ENCODE results near the gene COL25A1. TPM values are rescaled to one million over a fixed set of nuclear protein-coding genes. Genes with fewer than 3 reads are reported as not detected.
"Not testable (repeated sequence)": the region's sequence is repeated elsewhere in the genome, so short reads cannot be mapped to it uniquely, and the experiment has no call there.

COL25A1 gene
- total and polyA plus RNA-seq, 4 experiments from 2014 or later = 0.06 to 0.55 (median 0.44) TPM; not detected in 1

DNA sequence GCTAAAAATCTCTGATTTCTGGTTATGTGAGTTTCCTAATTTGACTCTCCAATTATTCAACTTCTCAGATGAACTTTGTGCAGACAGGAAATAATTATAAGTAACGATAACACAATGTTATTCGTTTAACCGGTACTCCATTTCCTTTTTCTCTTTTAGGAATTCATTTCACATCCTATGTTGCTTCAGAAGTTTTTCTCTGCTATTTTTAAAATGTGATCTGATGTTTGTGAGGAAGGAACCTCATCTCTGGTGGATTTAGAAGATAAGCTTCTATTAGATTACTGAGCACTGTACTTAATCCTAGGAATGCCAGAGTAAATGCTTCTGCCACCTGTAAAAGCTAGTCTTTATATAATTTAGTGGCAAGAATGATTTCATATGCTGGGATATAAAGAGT, 423.7 kb downstream of the COL25A1 start:
- H3K9me3 Mint-ChIP-seq = peaks cover 0 to 2% (median 0%) of the 10 kb centered on the region in 8 donors
- no peak overlapping the region for H3K27ac Mint-ChIP-seq
- ChIA-PET CTCF (ENCODE audit: partially characterized antibody) (no interaction called here), POLR2A (ENCODE audit: partially characterized antibody) (no interaction called here)
- Histone ChIP-seq H3K27me3 (ENCODE audit: insufficient read depth, low read length) (no peaks in the 10 kb centered on the region), H3K4me1 (ENCODE audit: insufficient read depth, low read length) (no peaks in the 10 kb centered on the region), H3K36me3 (ENCODE audit: insufficient read depth, low read length) (no peaks in the 10 kb centered on the region), H3K27ac (ENCODE audit: low read depth, low read length) (no peak overlapping the region), H3K9me3 (ENCODE audit: control insufficient read depth in 1 of 2, low read length in 2 of 2) (no peaks in the 10 kb centered on the region), H3K4me3 (ENCODE audit: low read length in 2 of 2) (no peak overlapping the region)
- H3K4me1 Mint-ChIP-seq = peaks cover 0 to 9% (median 0%) of the 10 kb centered on the region in 4 donors
- intact Hi-C loops (cut with micrococcal nuclease) = no loop called here
- no peaks in the 10 kb centered on the region for H3K36me3 Mint-ChIP-seq
- H3K27me3 Mint-ChIP-seq = peaks cover 0 to 3% of the 10 kb centered on the region in 2 donors
- no peak overlapping the region for H3K4me3 Mint-ChIP-seq
- no peak for DNase-seq

DNA sequence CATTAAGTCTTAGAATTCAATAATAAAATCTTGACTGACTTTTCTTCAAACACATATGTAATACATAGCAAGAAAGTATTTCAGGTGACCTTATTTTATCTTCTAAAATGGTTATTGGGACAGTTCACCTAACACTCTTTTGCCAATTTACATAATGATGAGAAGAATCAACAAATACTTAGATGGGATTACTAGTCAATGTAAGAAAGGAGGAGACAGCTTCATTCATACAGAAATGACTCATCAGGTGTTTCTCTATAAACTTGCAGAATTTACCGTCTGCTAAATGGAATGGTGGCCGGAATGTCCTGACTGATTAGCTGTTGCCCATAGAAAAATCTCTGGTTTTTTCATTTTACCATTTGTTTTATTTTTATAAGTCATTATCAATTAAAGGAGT, 424.6 kb downstream of the COL25A1 start:
- Mint-ChIP-seq H3K36me3 (no peaks in the 10 kb centered on the region), H3K9me3 (peaks cover 0 to 2% (median 0%) of the 10 kb centered on the region in 8 donors), H3K4me3 (no peak overlapping the region), H3K27me3 (peaks cover 0 to 3% of the 10 kb centered on the region in 2 donors), H3K27ac (no peak overlapping the region), H3K4me1 (peaks cover 0 to 9% (median 0%) of the 10 kb centered on the region in 4 donors)
- Histone ChIP-seq H3K27me3 (ENCODE audit: insufficient read depth, low read length) (no peaks in the 10 kb centered on the region), H3K4me3 (ENCODE audit: low read length in 2 of 2) (no peak overlapping the region), H3K36me3 (ENCODE audit: insufficient read depth, low read length) (no peaks in the 10 kb centered on the region), H3K9me3 (ENCODE audit: control insufficient read depth in 1 of 2, low read length in 2 of 2) (no peaks in the 10 kb centered on the region), H3K4me1 (ENCODE audit: insufficient read depth, low read length) (no peaks in the 10 kb centered on the region), H3K27ac (ENCODE audit: low read depth, low read length) (no peak overlapping the region)
- POLR2A ChIA-PET (ENCODE audit: partially characterized antibody) = no interaction called here
- intact Hi-C loops (cut with micrococcal nuclease) = no loop called here
- DNase-seq = no peak
- CTCF ChIA-PET (ENCODE audit: partially characterized antibody) = no interaction called here

DNA sequence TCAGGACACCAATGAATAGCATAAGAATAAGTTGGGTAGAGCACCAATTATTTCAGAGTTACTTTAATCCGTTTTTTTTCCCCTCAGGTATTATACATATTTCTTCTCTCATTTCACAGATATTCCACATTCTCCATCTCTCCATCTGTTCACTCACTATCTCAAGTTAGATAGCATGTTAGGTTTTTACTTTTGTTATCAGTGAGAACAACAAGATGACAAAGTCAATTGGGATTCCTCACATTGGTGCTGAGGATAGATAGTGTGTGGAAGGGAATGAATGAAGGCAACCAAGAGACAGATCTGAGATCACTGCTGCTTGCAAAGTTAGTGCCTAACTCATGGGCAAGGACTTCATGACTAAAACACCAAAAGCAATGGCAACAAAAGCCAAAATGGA, 427.7 kb downstream of the COL25A1 start:
- no peaks in the 10 kb centered on the region for H3K36me3 Mint-ChIP-seq
- Histone ChIP-seq H3K36me3 (ENCODE audit: insufficient read depth, low read length) (no peaks in the 10 kb centered on the region), H3K27ac (ENCODE audit: low read depth, low read length) (no peak overlapping the region), H3K27me3 (ENCODE audit: insufficient read depth, low read length) (no peaks in the 10 kb centered on the region), H3K4me3 (ENCODE audit: low read length in 2 of 2) (no peak overlapping the region), H3K4me1 (ENCODE audit: insufficient read depth, low read length) (no peaks in the 10 kb centered on the region), H3K9me3 (ENCODE audit: control insufficient read depth in 1 of 2, low read length in 2 of 2) (no peaks in the 10 kb centered on the region)
- H3K9me3 Mint-ChIP-seq = no peaks in the 10 kb centered on the region
- CTCF ChIA-PET (ENCODE audit: partially characterized antibody) = no interaction called here
- peaks cover 0 to 9% (median 0%) of the 10 kb centered on the region in 4 donors for H3K4me1 Mint-ChIP-seq
- no peak for DNase-seq
- intact Hi-C loops (cut with micrococcal nuclease) = no loop called here
- POLR2A ChIA-PET (ENCODE audit: partially characterized antibody) = no interaction called here
- peaks cover 0 to 1% of the 10 kb centered on the region in 2 donors for H3K27me3 Mint-ChIP-seq
- H3K4me3 Mint-ChIP-seq = no peak overlapping the region
- H3K27ac Mint-ChIP-seq = no peak overlapping the region

DNA sequence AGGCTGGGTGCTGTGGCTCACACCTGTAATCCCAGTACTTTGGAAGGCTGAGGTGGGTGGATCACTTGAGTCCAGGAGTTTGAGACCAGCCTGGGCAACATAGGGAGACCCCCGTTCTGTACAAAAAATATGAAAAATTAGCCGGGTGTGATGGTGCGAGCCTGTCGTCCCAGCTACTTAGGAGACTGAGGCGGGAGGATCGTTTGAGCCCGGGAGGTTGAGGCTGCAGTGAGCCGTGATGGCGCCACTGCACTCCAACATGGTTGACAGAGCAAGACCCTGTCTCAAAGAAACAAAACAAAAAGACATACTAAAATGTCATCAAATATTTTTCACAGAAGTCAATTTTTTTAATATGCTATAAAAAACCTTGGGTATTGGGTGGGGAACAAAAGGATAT, 432.5 kb downstream of the COL25A1 start:
- H3K27ac ChIP-seq (ENCODE audit: low read depth, low read length); H3K4me1 Mint-ChIP-seq; H3K36me3 Mint-ChIP-seq; H3K4me3 ChIP-seq (ENCODE audit: low read length in 2 of 2); H3K9me3 ChIP-seq (ENCODE audit: control insufficient read depth in 1 of 2, low read length in 2 of 2); DNase-seq; H3K36me3 ChIP-seq (ENCODE audit: insufficient read depth, low read length); intact Hi-C loops (cut with micrococcal nuclease); H3K27me3 Mint-ChIP-seq; POLR2A ChIA-PET (ENCODE audit: partially characterized antibody); H3K4me1 ChIP-seq (ENCODE audit: insufficient read depth, low read length); H3K27ac Mint-ChIP-seq; H3K4me3 Mint-ChIP-seq; CTCF ChIA-PET (ENCODE audit: partially characterized antibody); H3K27me3 ChIP-seq (ENCODE audit: insufficient read depth, low read length); H3K9me3 Mint-ChIP-seq: not testable (repeated sequence)

DNA sequence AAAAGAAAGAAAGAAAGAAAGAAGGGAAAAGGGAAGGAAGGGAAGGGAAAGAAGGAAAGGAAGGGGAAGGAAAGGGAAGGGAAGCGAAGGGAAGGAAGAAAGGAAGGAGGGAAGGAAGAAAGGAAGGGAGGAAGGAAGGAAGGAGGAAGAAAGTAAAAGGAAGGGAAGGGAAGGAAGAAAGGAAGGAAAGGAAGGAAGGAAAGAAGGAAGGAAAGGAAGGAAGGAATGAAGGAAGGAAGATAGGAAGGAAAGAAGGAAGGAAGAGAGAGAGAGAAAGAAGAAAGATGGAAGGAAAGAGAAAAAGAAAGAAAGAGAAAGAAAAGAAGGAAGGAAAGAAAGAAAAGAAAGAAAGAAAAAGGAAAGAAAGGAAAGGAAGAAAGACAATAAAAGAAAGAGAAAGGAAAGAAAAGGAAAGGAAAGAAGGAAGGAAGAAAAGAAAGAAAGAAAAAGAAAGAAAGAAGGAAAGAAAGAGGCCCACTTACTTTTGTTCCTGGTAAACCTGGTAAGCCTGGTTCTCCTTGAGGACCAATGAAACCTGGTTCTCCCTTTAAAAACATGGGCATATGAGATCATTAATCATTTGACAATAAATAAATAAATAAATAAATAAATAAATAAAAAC, 433.7 kb downstream of the COL25A1 start:
- POLR2A ChIA-PET (ENCODE audit: partially characterized antibody) = no interaction called here
- Mint-ChIP-seq H3K9me3 (no peaks in the 10 kb centered on the region), H3K36me3 (no peaks in the 10 kb centered on the region)

DNA sequence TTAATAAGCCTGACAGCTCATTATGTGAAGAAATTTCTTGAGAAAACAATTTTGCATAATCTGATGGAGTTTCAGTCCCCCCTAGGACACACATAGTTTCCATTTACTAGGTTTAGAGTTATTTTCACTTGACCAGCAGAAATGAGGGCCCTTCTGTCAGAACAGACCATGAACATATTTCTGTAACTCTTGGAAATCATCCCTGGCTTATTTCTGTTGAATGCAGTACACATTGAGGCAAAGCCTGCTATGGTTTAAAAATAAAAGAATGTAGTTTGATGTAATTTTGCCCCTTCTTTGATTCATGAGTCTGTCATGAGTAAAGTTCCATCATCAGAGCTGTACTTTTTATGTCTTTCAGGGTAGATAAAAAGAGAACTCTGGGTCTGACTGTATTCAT, 435.0 kb downstream of the COL25A1 start:
- Histone ChIP-seq H3K4me1 (ENCODE audit: insufficient read depth, low read length) (no peaks in the 10 kb centered on the region), H3K4me3 (ENCODE audit: low read length in 2 of 2) (no peak overlapping the region), H3K27me3 (ENCODE audit: insufficient read depth, low read length) (no peaks in the 10 kb centered on the region), H3K36me3 (ENCODE audit: insufficient read depth, low read length) (no peaks in the 10 kb centered on the region), H3K9me3 (ENCODE audit: control insufficient read depth in 1 of 2, low read length in 2 of 2) (no peaks in the 10 kb centered on the region), H3K27ac (ENCODE audit: low read depth, low read length) (no peak overlapping the region)
- Mint-ChIP-seq H3K9me3 (no peaks in the 10 kb centered on the region), H3K36me3 (no peaks in the 10 kb centered on the region), H3K4me3 (no peak overlapping the region), H3K27ac (no peak overlapping the region), H3K27me3 (peaks cover 5 to 10% of the 10 kb centered on the region in 2 donors), H3K4me1 (no peaks in the 10 kb centered on the region)
- ChIA-PET POLR2A (ENCODE audit: partially characterized antibody) (no interaction called here), CTCF (ENCODE audit: partially characterized antibody) (no interaction called here)
- DNase-seq = no peak
- intact Hi-C loops (cut with micrococcal nuclease) = no loop called here

More for the DNA sequence above, 433.7 kb downstream of the COL25A1 start:
- Mint-ChIP-seq H3K27me3 (peaks cover 5 to 10% of the 10 kb centered on the region in 2 donors), H3K27ac (peak overlapping the region in 1 of 7 donors; percentile 35), H3K4me1 (no peaks in the 10 kb centered on the region), H3K4me3 (no peak overlapping the region)
- CTCF ChIA-PET (ENCODE audit: partially characterized antibody) = interaction anchor here (0.5 kb wide), 1 partner anchor 13 kb away, joined by 3 read pairs; no protein-coding TSS in a partner anchor
- intact Hi-C loops (cut with micrococcal nuclease) = no loop called here
- no peak for DNase-seq
- no peak overlapping the region for H3K27ac ChIP-seq (ENCODE audit: low read depth, low read length)
- H3K36me3 ChIP-seq (ENCODE audit: insufficient read depth, low read length) = no peaks in the 10 kb centered on the region
- no peaks in the 10 kb centered on the region for H3K4me1 ChIP-seq (ENCODE audit: insufficient read depth, low read length)
- no peaks in the 10 kb centered on the region for H3K9me3 ChIP-seq (ENCODE audit: control insufficient read depth in 1 of 2, low read length in 2 of 2)
- H3K4me3 ChIP-seq (ENCODE audit: low read length in 2 of 2) = no peak overlapping the region
- H3K27me3 ChIP-seq (ENCODE audit: insufficient read depth, low read length) = no peaks in the 10 kb centered on the region

DNA sequence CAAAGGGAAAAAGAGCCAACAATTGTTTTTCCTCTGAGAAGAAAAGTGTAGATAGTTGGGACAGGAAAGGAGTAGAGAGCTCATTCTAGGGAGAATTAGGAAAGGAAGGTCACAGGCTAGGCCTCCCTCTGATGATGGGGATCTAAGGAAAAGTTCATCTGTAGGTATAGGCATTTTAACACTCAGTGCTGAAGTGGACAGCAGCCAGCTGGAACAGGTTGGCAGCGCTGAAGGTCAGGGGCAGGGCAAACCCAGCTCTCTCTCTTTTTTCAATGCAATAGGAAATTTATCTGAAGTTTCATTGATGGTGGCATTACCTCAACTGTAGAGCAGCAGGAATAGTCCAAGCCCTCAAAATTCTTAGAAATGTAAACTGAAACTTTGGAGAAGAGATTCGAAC, 441.1 kb downstream of the COL25A1 start:
- intact Hi-C loops (cut with micrococcal nuclease) = no loop called here
- DNase-seq = no peak
- CTCF ChIA-PET (ENCODE audit: partially characterized antibody) = no interaction called here

More for the DNA sequence above, 441.1 kb downstream of the COL25A1 start:
- H3K4me3 ChIP-seq (ENCODE audit: low read length in 2 of 2) = no peak overlapping the region
- peaks cover 0 to 2% (median 0%) of the 10 kb centered on the region in 4 donors for H3K4me1 Mint-ChIP-seq
- POLR2A ChIA-PET (ENCODE audit: partially characterized antibody) = no interaction called here
- H3K9me3 ChIP-seq (ENCODE audit: control insufficient read depth in 1 of 2, low read length in 2 of 2) = no peaks in the 10 kb centered on the region
- no peaks in the 10 kb centered on the region for H3K27me3 ChIP-seq (ENCODE audit: insufficient read depth, low read length)
- no peaks in the 10 kb centered on the region for H3K9me3 Mint-ChIP-seq
- H3K27ac Mint-ChIP-seq = no peak overlapping the region
- no peaks in the 10 kb centered on the region for H3K36me3 Mint-ChIP-seq
- H3K27me3 Mint-ChIP-seq = peaks cover 1 to 5% of the 10 kb centered on the region in 2 donors
- H3K36me3 ChIP-seq (ENCODE audit: insufficient read depth, low read length) = no peaks in the 10 kb centered on the region
- H3K27ac ChIP-seq (ENCODE audit: low read depth, low read length) = no peak overlapping the region
- H3K4me3 Mint-ChIP-seq = no peak overlapping the region
- no peaks in the 10 kb centered on the region for H3K4me1 ChIP-seq (ENCODE audit: insufficient read depth, low read length)

All from CD4-positive, alpha-beta memory T cell (primary cell).